HG02973 (cell line): ENCODE measurements around the gene SWI5.

Source experiments
- ATAC-seq: cut with Tn5 transposase; IDR thresholded peaks from one replicate; pipeline ENCODE4 v1.9.1; 2021; ENCODE audit warnings: moderate library complexity; ENCODE audit not compliant: unreplicated experiment

Gene SWI5

GRCh38 chr9:128309551-128309950 lies 33.5 kb downstream of the SWI5 start:
- ATAC-seq = no peak

DNA sequence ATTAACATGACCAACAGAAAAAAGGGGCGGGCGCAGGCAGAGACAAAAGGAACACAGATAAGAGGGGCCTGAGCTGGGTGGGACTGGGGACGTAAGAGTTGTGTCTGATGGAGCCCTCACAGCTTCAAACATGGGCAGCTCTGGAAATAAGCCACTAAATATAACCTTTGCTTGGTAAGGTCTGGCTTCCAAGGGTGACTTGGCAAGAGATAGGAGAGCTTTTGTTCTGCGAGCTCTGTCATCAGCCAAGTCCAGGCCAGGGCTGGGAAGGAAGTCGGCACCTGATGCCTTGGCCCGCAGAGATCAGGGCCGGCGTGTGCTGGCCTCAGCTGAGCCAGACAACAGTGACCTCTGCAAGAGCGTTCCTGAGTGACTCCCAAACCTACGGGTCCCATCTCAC lies 34.4 kb downstream of the SWI5 start:
- no peak for ATAC-seq

DNA sequence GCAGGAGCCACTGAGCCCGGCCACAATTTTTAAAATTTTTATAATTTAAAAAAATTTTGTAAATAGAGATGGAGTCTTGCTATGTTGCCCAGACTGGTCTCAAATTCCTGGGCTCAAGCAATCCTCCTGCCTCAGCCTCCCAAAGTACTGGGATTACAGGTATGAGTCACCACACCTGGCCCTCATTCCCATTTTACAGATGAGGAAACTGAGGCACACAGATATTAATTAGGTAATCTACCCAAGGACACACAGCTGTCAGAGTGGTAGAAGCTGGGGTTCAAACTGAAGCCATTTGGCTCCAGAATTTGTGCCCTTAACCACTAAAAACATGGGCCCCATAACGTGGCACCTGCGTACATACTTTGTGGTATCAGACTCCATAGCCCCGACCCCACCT lies 38.6 kb downstream of the SWI5 start:
- ATAC-seq = no peak

DNA sequence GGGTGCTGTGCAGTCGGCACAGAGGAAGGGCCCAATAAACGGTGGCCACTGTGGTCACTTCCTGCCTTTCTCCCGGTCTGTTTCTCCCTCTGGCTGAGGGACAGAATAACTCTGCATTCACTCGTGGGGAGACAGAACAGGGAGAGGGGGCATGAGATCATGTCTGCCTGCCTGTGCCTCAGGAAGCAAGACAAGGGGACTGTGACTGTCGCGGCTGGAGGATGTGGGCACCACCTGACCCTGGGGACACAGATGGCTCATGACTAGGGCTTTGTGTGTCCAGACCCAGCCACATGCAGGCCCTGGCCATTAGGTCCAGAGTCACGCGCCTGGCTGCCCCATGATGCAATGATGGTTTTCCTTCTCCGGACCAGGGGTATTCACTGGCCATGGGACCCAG lies 40.3 kb downstream of the SWI5 start:
- ATAC-seq = no peak

- no peak for ATAC-seq
Observed at GRCh38 chr9:128317629-128318028, 41.6 kb downstream of the SWI5 start.

DNA sequence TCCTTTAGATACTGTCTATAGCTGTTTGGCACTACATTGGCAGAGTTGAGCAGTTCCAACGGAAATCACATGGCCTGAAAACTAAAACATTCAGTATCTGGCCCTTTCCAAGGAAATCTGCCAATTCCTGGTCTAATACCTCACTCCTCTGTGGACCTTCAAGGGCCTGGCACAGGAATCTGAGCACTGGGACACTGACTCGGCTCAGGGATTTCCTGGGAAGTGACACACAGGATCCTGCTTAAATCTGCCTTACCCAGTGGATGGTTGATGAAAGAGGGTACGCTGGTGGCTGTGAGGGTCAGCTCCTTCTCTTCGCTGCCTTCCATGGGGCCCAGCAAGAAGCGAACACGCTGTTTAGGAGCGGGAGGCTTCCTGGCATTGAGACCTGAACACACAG lies 45.3 kb downstream of the SWI5 start:
- ATAC-seq = no peak

GRCh38 chr9:128321879-128322403 lies 45.9 kb downstream of the SWI5 start:
- no peak for ATAC-seq

GRCh38 chr9:128322404-128323211 lies 46.5 kb downstream of the SWI5 start, which contains the start of the genes COQ4 and TRUB2:
COQ4 (plus strand) TSS chr9:128322839; CDS start chr9:128322859, 20 bp downstream.
TRUB2 (minus strand) TSS chr9:128322447; CDS start chr9:128322408, 39 bp downstream.
- ATAC-seq = peak; percentile 68

DNA sequence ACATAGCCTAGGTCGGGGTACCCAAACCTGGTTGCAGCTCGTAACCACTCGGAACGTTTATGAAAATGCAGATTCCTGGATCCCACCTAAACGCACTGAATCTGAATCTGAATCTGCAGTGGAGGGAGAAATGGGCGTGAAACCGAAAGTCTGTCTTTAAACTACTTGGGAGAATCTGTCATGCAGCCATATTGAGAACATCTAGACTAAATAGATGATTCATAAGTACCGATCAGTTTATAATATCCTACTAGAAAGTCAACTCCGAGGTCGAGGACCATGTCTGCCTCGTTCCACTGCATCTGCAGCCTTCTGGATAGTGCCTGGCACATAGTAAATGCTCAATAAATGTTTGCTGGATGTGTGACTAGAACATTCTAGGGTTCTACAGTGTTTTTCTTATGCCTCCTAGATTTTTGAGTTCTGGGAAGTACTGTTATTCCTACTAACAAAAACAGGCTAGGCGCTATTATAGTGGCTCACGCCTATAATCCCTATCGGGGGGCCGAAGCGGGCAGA lies 47.2 kb downstream of the SWI5 start:
- ATAC-seq = no peak

DNA sequence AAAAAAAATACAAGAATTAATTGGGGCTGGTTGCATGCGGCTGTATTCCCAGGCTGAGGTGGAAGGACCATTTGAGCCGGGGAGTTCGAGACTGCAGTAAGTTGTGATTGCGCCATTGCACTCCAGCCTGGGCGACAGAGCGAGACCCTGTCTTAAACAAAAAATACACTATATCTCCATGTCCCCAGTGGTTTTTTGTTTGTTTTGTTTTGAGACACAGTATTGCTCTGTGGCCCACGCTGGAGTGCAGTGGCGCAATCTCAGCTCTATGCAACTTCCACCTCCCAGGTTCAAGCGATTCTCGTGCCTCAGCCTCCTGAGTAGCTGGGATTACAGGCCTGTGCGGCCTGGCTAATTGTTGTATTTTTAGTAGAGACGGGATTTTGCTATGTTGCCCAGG lies 47.7 kb downstream of the SWI5 start:
- ATAC-seq = no peak

DNA sequence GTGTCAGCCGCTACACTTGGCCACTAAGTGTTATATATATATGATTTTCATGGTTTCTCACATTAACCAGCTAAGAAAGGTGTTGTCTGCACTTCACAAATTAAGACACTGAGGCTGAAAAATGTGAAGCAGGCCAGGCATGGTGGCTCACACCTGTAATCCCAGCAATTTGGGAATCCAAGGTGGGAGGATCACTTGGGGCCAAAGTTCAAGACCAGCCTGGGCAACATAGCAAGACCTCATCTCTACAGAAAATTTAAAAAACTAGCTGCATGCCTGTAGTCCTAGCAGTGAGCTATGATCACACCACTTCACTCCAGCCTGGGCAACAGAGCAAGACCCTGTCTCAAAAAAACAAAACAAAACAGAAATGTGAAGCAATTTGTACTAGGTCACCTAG lies 48.3 kb downstream of the SWI5 start:
- no peak for ATAC-seq

- ATAC-seq = no peak
Observed at GRCh38 chr9:128325629-128326028, 49.6 kb downstream of the SWI5 start.

GRCh38 chr9:128333451-128333869 lies 57.4 kb downstream of the SWI5 start:
- ATAC-seq = no peak

GRCh38 chr9:128335161-128335560 lies 59.1 kb downstream of the SWI5 start:
- no peak for ATAC-seq

DNA sequence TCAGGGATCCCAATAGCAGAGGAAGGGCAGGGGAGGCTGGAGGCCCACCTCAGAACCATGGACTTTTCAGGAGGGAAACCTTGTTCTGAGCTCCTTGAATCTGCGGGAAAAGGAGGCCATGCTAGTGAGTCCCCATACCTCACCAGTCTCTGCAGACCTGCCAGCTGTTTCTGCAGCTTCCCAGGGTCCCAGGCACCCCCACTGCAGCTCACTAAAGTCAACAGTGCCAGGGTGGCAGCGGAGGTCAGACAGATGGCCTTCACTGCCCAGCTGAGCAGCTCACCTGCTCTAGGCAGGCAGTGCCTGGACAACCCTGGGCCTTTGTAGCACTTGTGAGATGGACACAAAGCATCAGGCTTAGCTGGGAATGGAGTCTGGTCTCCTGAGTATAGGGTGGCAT lies 59.8 kb downstream of the SWI5 start:
- no peak for ATAC-seq

DNA sequence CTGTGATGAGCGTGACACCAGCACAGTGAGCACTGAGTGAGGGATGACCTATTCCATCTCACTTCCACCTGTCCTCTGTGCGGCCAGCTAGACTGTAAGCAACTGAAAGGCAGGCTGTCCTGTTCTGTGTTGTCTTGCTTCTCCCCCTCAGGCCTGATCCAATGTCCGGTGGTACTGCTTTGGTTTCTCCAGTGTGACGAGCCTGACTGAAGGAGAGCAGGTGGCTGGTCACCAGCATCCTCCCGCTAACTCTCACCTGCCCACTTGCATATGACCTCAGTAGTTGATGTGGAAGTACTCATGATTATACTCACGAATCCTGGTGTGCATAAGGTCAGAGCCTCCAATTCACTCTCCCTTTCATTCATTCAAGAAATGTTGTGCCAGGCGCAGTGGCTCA lies 61.9 kb downstream of the SWI5 start:
- no peak for ATAC-seq
